Measurements from ENCODE around the gene FAM171A1.
"Not testable (repeated sequence)": the region's sequence is repeated elsewhere in the genome, so short reads cannot be mapped to it uniquely, and the experiment has no call there.

The FAM171A1 gene

GRCh38 chr10:15395935-15396334 is 24.8 kb upstream of the FAM171A1 start:
- no peak overlapping the region for H3K9ac ChIP-seq (ENCODE audit: low read depth, low read length)
- no peak overlapping the region for H3K4me2 ChIP-seq (ENCODE audit: low read length)
- H3K9me3 ChIP-seq (replicated peaks; ENCODE audit: low read length) = no peaks in the 10 kb centered on the region
- H3K36me3 ChIP-seq (ENCODE audit: insufficient read depth, low read length) = no peaks in the 10 kb centered on the region
- no peak overlapping the region for H3K4me3 ChIP-seq (ENCODE audit: low read length)
- no peaks in the 10 kb centered on the region for H3K4me1 ChIP-seq (ENCODE audit: control insufficient read depth, insufficient read depth, low read length)
- peaks cover 7% of the 10 kb centered on the region for H3K27me3 ChIP-seq (ENCODE audit: control insufficient read depth, insufficient read depth, low read length)

- Histone ChIP-seq H3K9me3 (replicated peaks; ENCODE audit: low read length) (no peaks in the 10 kb centered on the region), H3K4me2 (ENCODE audit: low read length) (no peak overlapping the region), H3K4me3 (ENCODE audit: low read length) (no peak overlapping the region), H3K9ac (ENCODE audit: low read depth, low read length) (no peak overlapping the region), H3K27me3 (ENCODE audit: control insufficient read depth, insufficient read depth, low read length) (peaks cover 7% of the 10 kb centered on the region), H3K4me1 (ENCODE audit: control insufficient read depth, insufficient read depth, low read length) (no peaks in the 10 kb centered on the region), H3K36me3 (ENCODE audit: insufficient read depth, low read length) (no peaks in the 10 kb centered on the region)
These were observed 22.2 kb upstream of the FAM171A1 start for GRCh38 chr10:15393139-15393825.

DNA sequence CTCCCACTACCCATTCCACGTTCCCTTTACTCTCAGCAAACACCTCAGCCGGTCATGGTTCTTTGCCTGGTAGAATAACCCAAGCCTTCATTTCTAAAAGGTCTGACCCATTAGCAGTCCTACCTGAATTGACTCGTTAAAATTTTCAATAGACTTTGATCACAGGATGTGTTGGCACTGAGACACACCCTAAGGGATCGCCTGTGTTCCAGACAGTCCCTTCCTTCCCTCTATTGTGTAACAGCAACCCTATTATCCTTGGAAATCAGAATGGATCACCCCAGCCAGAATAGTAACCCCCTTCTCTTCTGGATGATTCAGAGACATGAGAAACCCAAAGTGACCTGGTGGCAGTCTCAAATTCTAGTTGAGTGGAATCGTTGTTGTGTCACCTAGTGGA is 20.4 kb upstream of the FAM171A1 start:
- Histone ChIP-seq H3K27me3 (ENCODE audit: control insufficient read depth, insufficient read depth, low read length) (peaks cover 18% of the 10 kb centered on the region), H3K4me1 (ENCODE audit: control insufficient read depth, insufficient read depth, low read length) (no peaks in the 10 kb centered on the region), H3K36me3 (ENCODE audit: insufficient read depth, low read length) (no peaks in the 10 kb centered on the region), H3K4me2 (ENCODE audit: low read length) (no peak overlapping the region), H3K9me3 (replicated peaks; ENCODE audit: low read length) (no peaks in the 10 kb centered on the region), H3K9ac (ENCODE audit: low read depth, low read length) (no peak overlapping the region), H3K4me3 (ENCODE audit: low read length) (no peak overlapping the region)

DNA sequence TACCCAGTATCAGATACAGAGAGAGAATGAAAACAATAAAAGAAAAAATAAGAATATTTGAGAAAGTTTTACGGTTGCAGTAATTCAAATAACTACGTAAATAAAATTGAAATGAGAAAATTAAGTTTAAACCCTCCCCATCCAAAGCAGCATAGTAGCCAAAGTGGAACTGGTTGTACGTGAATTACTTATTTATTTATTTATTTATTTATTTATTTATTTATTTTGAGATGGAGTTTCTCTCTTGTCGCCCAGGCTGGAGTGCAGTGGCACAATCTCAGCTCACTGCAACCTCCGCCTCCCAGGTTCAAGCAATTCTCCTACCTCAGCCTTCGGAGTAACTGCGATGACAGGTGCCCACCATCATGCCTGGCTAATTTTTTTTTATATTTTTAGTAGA is 17.1 kb upstream of the FAM171A1 start:
- H3K9me3 ChIP-seq (replicated peaks; ENCODE audit: low read length); H3K4me2 ChIP-seq (ENCODE audit: low read length); H3K4me1 ChIP-seq (ENCODE audit: control insufficient read depth, insufficient read depth, low read length); H3K9ac ChIP-seq (ENCODE audit: low read depth, low read length); H3K36me3 ChIP-seq (ENCODE audit: insufficient read depth, low read length); H3K4me3 ChIP-seq (ENCODE audit: low read length): not testable (repeated sequence)
- H3K27me3 ChIP-seq (ENCODE audit: control insufficient read depth, insufficient read depth, low read length) = peaks cover 24% of the 10 kb centered on the region

- peaks cover 28% of the 10 kb centered on the region for H3K27me3 ChIP-seq (ENCODE audit: control insufficient read depth, insufficient read depth, low read length)
- no peak overlapping the region for H3K4me3 ChIP-seq (ENCODE audit: low read length)
- no peaks in the 10 kb centered on the region for H3K9me3 ChIP-seq (replicated peaks; ENCODE audit: low read length)
- no peak overlapping the region for H3K4me2 ChIP-seq (ENCODE audit: low read length)
- H3K36me3 ChIP-seq (ENCODE audit: insufficient read depth, low read length) = no peaks in the 10 kb centered on the region
- H3K9ac ChIP-seq (ENCODE audit: low read depth, low read length) = no peak overlapping the region
- H3K4me1 ChIP-seq (ENCODE audit: control insufficient read depth, insufficient read depth, low read length) = no peaks in the 10 kb centered on the region
These were observed 15.9 kb upstream of the FAM171A1 start for GRCh38 chr10:15387021-15387420.

- H3K36me3 ChIP-seq (ENCODE audit: insufficient read depth, low read length) = no peaks in the 10 kb centered on the region
- H3K4me2 ChIP-seq (ENCODE audit: low read length) = peak overlapping the region; percentile 34
- H3K4me3 ChIP-seq (ENCODE audit: low read length) = no peak overlapping the region
- peaks cover 34% of the 10 kb centered on the region for H3K27me3 ChIP-seq (ENCODE audit: control insufficient read depth, insufficient read depth, low read length)
- no peaks in the 10 kb centered on the region for H3K4me1 ChIP-seq (ENCODE audit: control insufficient read depth, insufficient read depth, low read length)
- H3K9me3 ChIP-seq (replicated peaks; ENCODE audit: low read length) = no peaks in the 10 kb centered on the region
- no peak overlapping the region for H3K9ac ChIP-seq (ENCODE audit: low read depth, low read length)
These were observed 14.7 kb upstream of the FAM171A1 start for GRCh38 chr10:15385552-15386455.

- Histone ChIP-seq H3K4me2 (ENCODE audit: low read length) (no peak overlapping the region), H3K4me3 (ENCODE audit: low read length) (no peak overlapping the region), H3K4me1 (ENCODE audit: control insufficient read depth, insufficient read depth, low read length) (no peaks in the 10 kb centered on the region), H3K9me3 (replicated peaks; ENCODE audit: low read length) (no peaks in the 10 kb centered on the region), H3K36me3 (ENCODE audit: insufficient read depth, low read length) (no peaks in the 10 kb centered on the region), H3K27me3 (ENCODE audit: control insufficient read depth, insufficient read depth, low read length) (peaks cover 35% of the 10 kb centered on the region), H3K9ac (ENCODE audit: low read depth, low read length) (no peak overlapping the region)
These were observed 10.3 kb upstream of the FAM171A1 start for GRCh38 chr10:15381420-15381819.

DNA sequence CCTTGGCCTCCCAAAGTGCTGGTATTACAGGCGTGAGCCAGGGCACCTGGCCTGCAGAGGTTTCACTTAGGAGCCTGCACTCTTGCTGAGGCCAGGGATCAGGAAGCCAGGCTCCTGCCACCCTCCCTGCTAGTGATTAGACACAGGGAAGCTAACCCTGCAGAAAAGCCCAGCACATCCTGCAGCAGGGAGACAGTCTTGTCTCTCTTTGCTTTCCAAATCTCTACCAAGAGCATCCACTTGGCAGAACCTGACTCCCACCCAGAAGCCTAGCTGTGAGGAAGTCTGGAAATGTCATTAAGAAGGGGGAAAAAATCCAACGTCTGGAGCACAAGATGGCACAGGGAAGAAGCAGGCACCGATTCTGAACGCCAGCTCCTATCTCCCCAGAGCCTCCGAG is 8.0 kb upstream of the FAM171A1 start:
- Histone ChIP-seq H3K36me3 (ENCODE audit: insufficient read depth, low read length) (no peaks in the 10 kb centered on the region), H3K9me3 (replicated peaks; ENCODE audit: low read length) (no peaks in the 10 kb centered on the region), H3K4me1 (ENCODE audit: control insufficient read depth, insufficient read depth, low read length) (no peaks in the 10 kb centered on the region), H3K27me3 (ENCODE audit: control insufficient read depth, insufficient read depth, low read length) (peaks cover 22% of the 10 kb centered on the region), H3K4me3 (ENCODE audit: low read length) (no peak overlapping the region), H3K4me2 (ENCODE audit: low read length) (no peak overlapping the region), H3K9ac (ENCODE audit: low read depth, low read length) (no peak overlapping the region)

GRCh38 chr10:15378569-15378968 is 7.5 kb upstream of the FAM171A1 start:
- Histone ChIP-seq H3K9ac (ENCODE audit: low read depth, low read length) (no peak overlapping the region), H3K4me3 (ENCODE audit: low read length) (no peak overlapping the region), H3K4me1 (ENCODE audit: control insufficient read depth, insufficient read depth, low read length) (no peaks in the 10 kb centered on the region), H3K27me3 (ENCODE audit: control insufficient read depth, insufficient read depth, low read length) (peaks cover 25% of the 10 kb centered on the region), H3K9me3 (replicated peaks; ENCODE audit: low read length) (no peaks in the 10 kb centered on the region), H3K36me3 (ENCODE audit: insufficient read depth, low read length) (no peaks in the 10 kb centered on the region), H3K4me2 (ENCODE audit: low read length) (no peak overlapping the region)

- H3K27me3 ChIP-seq (ENCODE audit: control insufficient read depth, insufficient read depth, low read length) = peaks cover 22% of the 10 kb centered on the region
- H3K36me3 ChIP-seq (ENCODE audit: insufficient read depth, low read length) = no peaks in the 10 kb centered on the region
- H3K9ac ChIP-seq (ENCODE audit: low read depth, low read length) = no peak overlapping the region
- H3K4me1 ChIP-seq (ENCODE audit: control insufficient read depth, insufficient read depth, low read length) = peaks cover 3% of the 10 kb centered on the region
- no peaks in the 10 kb centered on the region for H3K9me3 ChIP-seq (replicated peaks; ENCODE audit: low read length)
- H3K4me3 ChIP-seq (ENCODE audit: low read length) = no peak overlapping the region
- no peak overlapping the region for H3K4me2 ChIP-seq (ENCODE audit: low read length)
These were observed 3.5 kb upstream of the FAM171A1 start for GRCh38 chr10:15374566-15374965.

GRCh38 chr10:15374156-15374555 is 3.1 kb upstream of the FAM171A1 start:
- H3K4me3 ChIP-seq (ENCODE audit: low read length) = no peak overlapping the region
- peaks cover 5% of the 10 kb centered on the region for H3K4me1 ChIP-seq (ENCODE audit: control insufficient read depth, insufficient read depth, low read length)
- H3K27me3 ChIP-seq (ENCODE audit: control insufficient read depth, insufficient read depth, low read length) = peaks cover 20% of the 10 kb centered on the region
- H3K4me2 ChIP-seq (ENCODE audit: low read length) = no peak overlapping the region
- H3K36me3 ChIP-seq (ENCODE audit: insufficient read depth, low read length) = no peaks in the 10 kb centered on the region
- no peaks in the 10 kb centered on the region for H3K9me3 ChIP-seq (replicated peaks; ENCODE audit: low read length)
- no peak overlapping the region for H3K9ac ChIP-seq (ENCODE audit: low read depth, low read length)

Data from skeletal muscle satellite cell (primary cell).